Parathyroid adenoma (tissue), 2 donors: ENCODE data around the gene ULBP2.
"Not testable (repeated sequence)": the region's sequence is repeated elsewhere in the genome, so short reads cannot be mapped to it uniquely, and the experiment has no call there.

ENCODE experiments used
- H2AFZ ChIP-seq: fragments of 300-600 bp; sonication (generic); one replicate; pipeline ENCODE4 v1.7.0; 2017; ENCODE audit warnings: antibody characterized with exemption, mild to moderate bottlenecking
- H3K27ac ChIP-seq: fragments of 300-600 bp; sonication (generic); one replicate; pipeline ENCODE4 v1.7.0; 2017
- H3K27me3 ChIP-seq: fragments of 300-600 bp; sonication (generic); one replicate; pipeline ENCODE4 v1.7.0; 2017; ENCODE audit warnings: low read length; ENCODE audit not compliant: control insufficient read depth, insufficient read depth
- H3K36me3 ChIP-seq: fragments of 300-600 bp; sonication (generic); one replicate; pipeline ENCODE4 v1.7.0; 2017; ENCODE audit warnings: low read length; ENCODE audit not compliant: control insufficient read depth, insufficient read depth
- H3K4me1 ChIP-seq: fragments of 300-600 bp; sonication (generic); one replicate; pipeline ENCODE4 v1.7.0; 2017; ENCODE audit warnings: control low read depth
- H3K4me2 ChIP-seq: fragments of 300-600 bp; sonication (generic); one replicate; pipeline ENCODE4 v1.7.0; 2017; ENCODE audit warnings: low read length
- H3K4me3 ChIP-seq: fragments of 300-600 bp; sonication (generic); one replicate; pipeline ENCODE4 v1.7.0; 2017; ENCODE audit warnings: low read depth, low read length
- H3K79me2 ChIP-seq: fragments of 300-600 bp; sonication (generic); one replicate; pipeline ENCODE4 v1.7.0; 2017; ENCODE audit warnings: control low read depth
- H3K9ac ChIP-seq: fragments of 300-600 bp; sonication (generic); one replicate; pipeline ENCODE4 v1.7.0; 2017; ENCODE audit warnings: mild to moderate bottlenecking
- H3K9me3 ChIP-seq: fragments of 300-600 bp; sonication (generic); one replicate; pipeline ENCODE4 v1.7.0; 2017; ENCODE audit warnings: low read length; ENCODE audit not compliant: control insufficient read depth
- TF ChIP-seq, protein P1 (sequence below): fragments of 300-600 bp; sonication (generic); IDR thresholded peaks from one replicate; pipeline ENCODE4 v1.7.0; 2017; ENCODE audit warnings: antibody characterized with exemption, mild to moderate bottlenecking
- donor health status: primary hyperparathyroidism.

Gene ULBP2

DNA sequence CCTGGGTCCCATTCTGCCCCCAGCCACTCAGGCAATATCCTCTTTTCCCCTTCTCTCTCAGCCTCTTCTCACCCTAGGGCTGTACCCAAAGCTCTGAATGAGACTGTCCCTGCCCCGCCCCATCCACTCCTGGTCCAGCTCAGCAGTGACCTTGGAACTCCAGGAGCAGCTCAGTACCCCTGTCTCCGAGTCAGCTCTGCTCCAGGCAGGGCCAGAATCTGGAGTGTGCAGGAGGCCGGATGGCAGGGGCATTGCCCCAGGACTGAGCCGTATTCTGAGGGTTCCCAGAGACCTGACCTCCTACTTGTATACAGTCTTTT, 16.9 kb upstream of the ULBP2 start:
- no peak overlapping the region for H3K4me3 ChIP-seq
- H3K4me1 ChIP-seq = peaks cover 4% of the 10 kb centered on the region
- no peaks in the 10 kb centered on the region for H3K36me3 ChIP-seq
- no peaks in the 10 kb centered on the region for H3K79me2 ChIP-seq
- peaks cover 5% of the 10 kb centered on the region for H3K27me3 ChIP-seq
- TF ChIP-seq, protein P1, sequence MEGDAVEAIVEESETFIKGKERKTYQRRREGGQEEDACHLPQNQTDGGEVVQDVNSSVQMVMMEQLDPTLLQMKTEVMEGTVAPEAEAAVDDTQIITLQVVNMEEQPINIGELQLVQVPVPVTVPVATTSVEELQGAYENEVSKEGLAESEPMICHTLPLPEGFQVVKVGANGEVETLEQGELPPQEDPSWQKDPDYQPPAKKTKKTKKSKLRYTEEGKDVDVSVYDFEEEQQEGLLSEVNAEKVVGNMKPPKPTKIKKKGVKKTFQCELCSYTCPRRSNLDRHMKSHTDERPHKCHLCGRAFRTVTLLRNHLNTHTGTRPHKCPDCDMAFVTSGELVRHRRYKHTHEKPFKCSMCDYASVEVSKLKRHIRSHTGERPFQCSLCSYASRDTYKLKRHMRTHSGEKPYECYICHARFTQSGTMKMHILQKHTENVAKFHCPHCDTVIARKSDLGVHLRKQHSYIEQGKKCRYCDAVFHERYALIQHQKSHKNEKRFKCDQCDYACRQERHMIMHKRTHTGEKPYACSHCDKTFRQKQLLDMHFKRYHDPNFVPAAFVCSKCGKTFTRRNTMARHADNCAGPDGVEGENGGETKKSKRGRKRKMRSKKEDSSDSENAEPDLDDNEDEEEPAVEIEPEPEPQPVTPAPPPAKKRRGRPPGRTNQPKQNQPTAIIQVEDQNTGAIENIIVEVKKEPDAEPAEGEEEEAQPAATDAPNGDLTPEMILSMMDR = no peak
- H3K9me3 ChIP-seq = no peaks in the 10 kb centered on the region
- H2AFZ ChIP-seq = no peak overlapping the region
- H3K27ac ChIP-seq = no peak overlapping the region
- H3K9ac ChIP-seq = no peak overlapping the region
- H3K4me2 ChIP-seq = no peak overlapping the region

DNA sequence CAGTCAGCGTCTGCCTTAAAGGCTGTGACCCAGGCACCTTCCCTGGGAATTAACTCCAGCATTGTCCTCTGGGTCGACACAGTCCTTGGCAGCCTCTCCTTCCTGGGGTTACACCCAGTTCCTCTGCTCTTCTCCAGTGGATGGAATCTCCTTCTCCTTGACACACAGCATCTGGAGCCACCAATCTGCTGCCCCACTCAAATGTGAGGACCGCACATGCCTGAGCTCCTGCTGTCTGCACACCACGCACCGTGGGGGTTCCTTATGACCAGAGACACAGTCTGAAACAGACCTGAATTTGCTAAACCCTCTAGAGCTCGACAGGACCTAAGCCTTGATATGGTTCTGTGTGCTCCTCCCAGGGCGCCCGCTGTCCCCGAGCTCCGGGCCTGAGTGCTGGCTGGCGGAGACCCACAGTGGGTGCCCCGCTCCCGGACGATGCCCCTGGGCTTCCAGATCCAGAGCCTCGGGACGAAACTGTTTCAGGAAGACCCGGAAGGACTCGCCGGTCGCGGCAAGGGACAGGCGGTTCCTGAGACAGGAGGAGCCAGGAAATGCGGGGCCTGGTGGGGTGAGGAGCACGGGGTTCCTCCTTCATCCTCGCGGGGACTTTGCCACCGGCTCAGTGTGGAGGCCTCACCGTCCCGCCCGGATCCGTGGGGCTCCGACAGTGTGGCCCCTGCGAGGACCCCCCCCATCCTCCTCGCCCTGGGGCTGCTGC, 16.4 kb upstream of the ULBP2 start:
- peaks cover 4% of the 10 kb centered on the region for H3K4me1 ChIP-seq
- H3K79me2 ChIP-seq = no peaks in the 10 kb centered on the region
- no peaks in the 10 kb centered on the region for H3K9me3 ChIP-seq
- H3K4me2 ChIP-seq = peak overlapping the region; percentile 73
- H3K36me3 ChIP-seq = no peaks in the 10 kb centered on the region
- TF ChIP-seq, protein P1 = no peak
- no peak overlapping the region for H3K9ac ChIP-seq
- H3K27me3 ChIP-seq = peaks cover 5% of the 10 kb centered on the region
- H3K27ac ChIP-seq = peak overlapping the region; percentile 22
- peak overlapping the region; percentile 87 for H2AFZ ChIP-seq
- H3K4me3 ChIP-seq = peak overlapping the region; percentile 35

DNA sequence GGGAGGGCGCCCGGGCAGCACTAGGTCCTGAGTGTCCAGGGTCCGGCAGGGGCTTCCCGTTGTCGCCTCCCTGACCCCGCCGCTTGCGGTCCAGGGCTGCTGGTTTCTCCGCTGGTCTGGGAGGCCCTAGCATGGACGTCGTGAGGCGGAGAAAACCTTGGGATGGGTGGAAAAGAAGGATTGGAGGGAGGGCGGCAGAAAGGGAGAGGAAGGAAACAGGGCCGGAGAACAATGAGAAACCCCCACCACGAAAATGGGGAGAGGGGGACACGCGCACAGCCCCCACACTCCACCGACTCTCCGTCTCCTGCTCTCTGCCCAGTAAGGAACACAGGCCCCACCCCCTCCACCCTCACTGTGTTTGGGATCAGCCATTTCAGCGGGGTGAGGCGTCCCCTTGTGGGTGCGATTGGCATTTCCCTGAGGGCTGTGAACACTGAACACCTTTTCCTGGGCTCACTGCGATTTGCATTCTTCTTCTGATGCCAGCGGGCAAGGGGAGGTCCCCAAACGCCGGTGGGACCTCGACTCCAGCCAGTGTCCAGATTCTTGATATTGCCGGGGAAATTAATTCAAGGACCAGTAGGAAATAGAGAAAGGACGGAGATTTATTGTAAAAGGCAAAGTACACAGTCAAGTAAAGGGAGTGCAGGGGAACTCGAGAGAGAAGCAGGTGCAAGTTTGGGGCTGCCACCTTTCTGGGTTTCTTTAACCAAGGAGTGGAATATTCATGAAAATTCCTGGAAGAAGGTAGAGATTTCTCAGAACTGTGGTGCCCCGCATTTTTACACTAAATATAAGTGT, 15.6 kb upstream of the ULBP2 start:
- peak overlapping the region; percentile 87 for H2AFZ ChIP-seq
- peak overlapping the region; percentile 35 for H3K4me3 ChIP-seq
- TF ChIP-seq, protein P1 = peak; percentile 96
- H3K36me3 ChIP-seq = no peaks in the 10 kb centered on the region
- no peaks in the 10 kb centered on the region for H3K79me2 ChIP-seq
- H3K27me3 ChIP-seq = peaks cover 5% of the 10 kb centered on the region
- peaks cover 4% of the 10 kb centered on the region for H3K4me1 ChIP-seq
- peak overlapping the region; percentile 73 for H3K4me2 ChIP-seq
- H3K27ac ChIP-seq = peak overlapping the region; percentile 22
- H3K9ac ChIP-seq = no peak overlapping the region
- no peaks in the 10 kb centered on the region for H3K9me3 ChIP-seq

DNA sequence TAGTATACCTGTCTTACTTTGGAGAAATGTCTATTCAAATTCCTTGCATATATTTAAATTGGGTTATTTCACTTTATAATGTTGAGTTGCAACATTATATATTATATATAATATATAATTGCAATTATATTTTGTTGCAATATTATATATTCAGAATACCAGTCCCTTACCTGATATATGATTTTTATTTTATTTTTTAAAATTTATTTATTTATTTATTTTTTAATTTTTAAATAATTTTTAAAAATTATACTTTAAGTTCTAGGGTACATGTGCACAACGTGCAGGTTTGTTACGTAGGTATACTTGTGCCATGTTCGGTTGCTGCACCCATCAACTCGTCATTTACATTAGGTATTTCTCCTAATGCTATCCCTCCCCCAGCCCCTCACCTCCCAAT, 14.8 kb upstream of the ULBP2 start:
- H2AFZ ChIP-seq, H3K4me1 ChIP-seq, H3K9ac ChIP-seq, H3K27ac ChIP-seq, H3K27me3 ChIP-seq, H3K36me3 ChIP-seq, H3K9me3 ChIP-seq, H3K4me3 ChIP-seq, H3K79me2 ChIP-seq, H3K4me2 ChIP-seq: not testable (repeated sequence)

GRCh38 chr6:149929422-149929821, 12.4 kb upstream of the ULBP2 start:
- TF ChIP-seq, protein P1 = no peak
- Histone ChIP-seq H3K4me3 (no peak overlapping the region), H3K4me1 (no peaks in the 10 kb centered on the region), H3K4me2 (no peak overlapping the region), H3K27ac (no peak overlapping the region), H3K36me3 (no peaks in the 10 kb centered on the region), H3K79me2 (no peaks in the 10 kb centered on the region), H3K27me3 (peaks cover 5% of the 10 kb centered on the region), H3K9me3 (no peaks in the 10 kb centered on the region), H3K9ac (no peak overlapping the region), H2AFZ (no peak overlapping the region)
